Neural cell (in vitro differentiated cells): Measurements from ENCODE around the gene GFI1.

Source experiments
- EZH2 ChIP-seq: fragments of 200-600, 300-800 bp; shearing (Covaris generic), sonication (generic); IDR thresholded peaks from 2 replicates; pipeline ENCODE4 v1.6.1; 2014; ENCODE audit warnings: antibody characterized with exemption, low read length, borderline replicate concordance, mild to moderate bottlenecking; ENCODE audit not compliant: insufficient read depth, poor library complexity, severe bottlenecking
- TF ChIP-seq, protein P1 (sequence below): fragments of 450-650 bp; IDR thresholded peaks from 2 replicates; pipeline ENCODE4 v1.5.1; 2014; ENCODE audit warnings: antibody characterized with exemption, mild to moderate bottlenecking, moderate library complexity; ENCODE audit not compliant: poor library complexity, severe bottlenecking

DNA sequence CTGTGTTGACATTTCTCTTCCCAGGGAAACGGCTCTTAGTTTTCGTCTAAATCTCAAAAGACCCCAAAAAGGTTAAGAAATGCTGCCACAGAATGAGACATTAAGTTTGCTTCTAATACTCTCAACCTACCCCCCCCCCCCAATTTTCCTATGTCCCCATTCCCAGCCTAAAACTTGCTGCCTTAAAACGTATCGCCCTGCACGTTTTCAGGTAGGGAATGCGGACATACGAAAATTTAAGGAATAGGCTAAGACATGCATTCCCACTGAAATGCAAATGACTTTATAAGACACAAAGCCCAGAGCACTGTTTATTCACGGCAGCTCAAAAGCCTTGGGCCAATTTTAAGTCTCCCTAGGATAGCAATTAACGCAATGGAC, 45.4 kb downstream of the GFI1 start:
- TF ChIP-seq, protein P1, sequence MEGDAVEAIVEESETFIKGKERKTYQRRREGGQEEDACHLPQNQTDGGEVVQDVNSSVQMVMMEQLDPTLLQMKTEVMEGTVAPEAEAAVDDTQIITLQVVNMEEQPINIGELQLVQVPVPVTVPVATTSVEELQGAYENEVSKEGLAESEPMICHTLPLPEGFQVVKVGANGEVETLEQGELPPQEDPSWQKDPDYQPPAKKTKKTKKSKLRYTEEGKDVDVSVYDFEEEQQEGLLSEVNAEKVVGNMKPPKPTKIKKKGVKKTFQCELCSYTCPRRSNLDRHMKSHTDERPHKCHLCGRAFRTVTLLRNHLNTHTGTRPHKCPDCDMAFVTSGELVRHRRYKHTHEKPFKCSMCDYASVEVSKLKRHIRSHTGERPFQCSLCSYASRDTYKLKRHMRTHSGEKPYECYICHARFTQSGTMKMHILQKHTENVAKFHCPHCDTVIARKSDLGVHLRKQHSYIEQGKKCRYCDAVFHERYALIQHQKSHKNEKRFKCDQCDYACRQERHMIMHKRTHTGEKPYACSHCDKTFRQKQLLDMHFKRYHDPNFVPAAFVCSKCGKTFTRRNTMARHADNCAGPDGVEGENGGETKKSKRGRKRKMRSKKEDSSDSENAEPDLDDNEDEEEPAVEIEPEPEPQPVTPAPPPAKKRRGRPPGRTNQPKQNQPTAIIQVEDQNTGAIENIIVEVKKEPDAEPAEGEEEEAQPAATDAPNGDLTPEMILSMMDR: no peak
- no peak for TF ChIP-seq EZH2
